ENCODE measurements around the gene EYA2. TPM values are rescaled to one million over a fixed set of nuclear protein-coding genes. Genes with fewer than 3 reads are reported as not detected.

Gene EYA2
- total RNA-seq, 1 donor from 2014 or later, result 9.0 TPM

DNA sequence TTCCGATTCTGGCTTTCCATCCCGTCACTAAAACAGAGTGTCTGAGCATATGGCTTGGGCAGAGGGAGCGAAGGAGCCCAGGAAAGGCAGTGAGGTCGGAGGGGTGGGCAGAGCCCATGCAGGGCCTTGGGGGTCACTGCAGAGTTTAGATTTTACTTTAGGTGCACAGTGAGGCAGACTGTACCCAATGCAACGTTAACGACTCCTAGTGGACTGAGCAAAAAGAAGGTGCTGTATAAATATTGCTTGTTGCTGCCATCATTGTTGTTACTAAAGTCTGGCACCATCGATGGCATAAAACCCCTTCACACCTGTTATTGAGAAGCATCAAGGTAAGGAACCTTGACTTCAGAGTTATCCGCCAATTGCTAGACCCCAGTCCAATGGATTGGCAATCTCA is 119.0 kb downstream of the EYA2 start:
- Mint-ChIP-seq H3K27me3 (ENCODE audit: low read depth) (peaks cover 2% of the 10 kb centered on the region), H3K9me3 (no peaks in the 10 kb centered on the region), H3K4me3 (no peak overlapping the region), H3K27ac (no peak overlapping the region), H3K36me3 (no peaks in the 10 kb centered on the region), H3K4me1 (peaks cover 16% of the 10 kb centered on the region)
- TF ChIP-seq, protein P1, sequence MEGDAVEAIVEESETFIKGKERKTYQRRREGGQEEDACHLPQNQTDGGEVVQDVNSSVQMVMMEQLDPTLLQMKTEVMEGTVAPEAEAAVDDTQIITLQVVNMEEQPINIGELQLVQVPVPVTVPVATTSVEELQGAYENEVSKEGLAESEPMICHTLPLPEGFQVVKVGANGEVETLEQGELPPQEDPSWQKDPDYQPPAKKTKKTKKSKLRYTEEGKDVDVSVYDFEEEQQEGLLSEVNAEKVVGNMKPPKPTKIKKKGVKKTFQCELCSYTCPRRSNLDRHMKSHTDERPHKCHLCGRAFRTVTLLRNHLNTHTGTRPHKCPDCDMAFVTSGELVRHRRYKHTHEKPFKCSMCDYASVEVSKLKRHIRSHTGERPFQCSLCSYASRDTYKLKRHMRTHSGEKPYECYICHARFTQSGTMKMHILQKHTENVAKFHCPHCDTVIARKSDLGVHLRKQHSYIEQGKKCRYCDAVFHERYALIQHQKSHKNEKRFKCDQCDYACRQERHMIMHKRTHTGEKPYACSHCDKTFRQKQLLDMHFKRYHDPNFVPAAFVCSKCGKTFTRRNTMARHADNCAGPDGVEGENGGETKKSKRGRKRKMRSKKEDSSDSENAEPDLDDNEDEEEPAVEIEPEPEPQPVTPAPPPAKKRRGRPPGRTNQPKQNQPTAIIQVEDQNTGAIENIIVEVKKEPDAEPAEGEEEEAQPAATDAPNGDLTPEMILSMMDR (IDR thresholded peaks at IDR 0.05; ENCODE audit: unreplicated experiment), result no peak
- no peak for DNase-seq (ENCODE audit: low spot score in 2 of 2, unreplicated experiment in 2 of 2)

DNA sequence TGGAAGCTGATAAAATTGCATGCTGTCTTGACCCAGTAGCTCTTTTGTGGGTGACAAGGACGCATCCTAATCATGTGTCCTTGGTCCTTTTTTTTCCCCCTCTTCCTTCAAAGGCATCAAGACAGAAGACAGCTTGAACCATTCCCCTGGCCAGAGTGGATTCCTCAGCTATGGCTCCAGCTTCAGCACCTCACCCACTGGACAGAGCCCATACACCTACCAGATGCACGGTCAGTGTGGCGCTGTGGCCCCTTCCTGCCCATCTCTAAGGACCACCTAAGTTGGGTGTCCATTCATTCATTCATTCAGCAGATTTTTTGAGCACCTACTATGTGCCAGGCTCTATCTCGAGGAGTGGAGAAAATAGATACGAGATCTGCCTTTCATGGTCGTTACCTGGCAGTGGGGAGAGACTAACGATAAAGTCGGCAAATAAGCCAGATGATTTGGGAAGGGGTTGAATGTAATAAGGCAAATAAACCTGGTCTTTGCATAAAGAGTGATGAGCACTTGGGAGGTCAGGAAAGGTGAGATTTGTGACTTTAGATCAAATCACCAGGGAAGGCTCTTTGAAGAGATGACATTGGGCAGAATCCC is 121.5 kb downstream of the EYA2 start:
- Mint-ChIP-seq H3K27ac (no peak overlapping the region), H3K36me3 (no peaks in the 10 kb centered on the region), H3K4me3 (no peak overlapping the region), H3K27me3 (ENCODE audit: low read depth) (peaks cover 2% of the 10 kb centered on the region), H3K4me1 (peaks cover 32% of the 10 kb centered on the region), H3K9me3 (no peaks in the 10 kb centered on the region)
- no peak for DNase-seq (ENCODE audit: low spot score in 2 of 2, unreplicated experiment in 2 of 2)
- TF ChIP-seq, protein P1 (IDR thresholded peaks at IDR 0.05; ENCODE audit: unreplicated experiment), result no peak

DNA sequence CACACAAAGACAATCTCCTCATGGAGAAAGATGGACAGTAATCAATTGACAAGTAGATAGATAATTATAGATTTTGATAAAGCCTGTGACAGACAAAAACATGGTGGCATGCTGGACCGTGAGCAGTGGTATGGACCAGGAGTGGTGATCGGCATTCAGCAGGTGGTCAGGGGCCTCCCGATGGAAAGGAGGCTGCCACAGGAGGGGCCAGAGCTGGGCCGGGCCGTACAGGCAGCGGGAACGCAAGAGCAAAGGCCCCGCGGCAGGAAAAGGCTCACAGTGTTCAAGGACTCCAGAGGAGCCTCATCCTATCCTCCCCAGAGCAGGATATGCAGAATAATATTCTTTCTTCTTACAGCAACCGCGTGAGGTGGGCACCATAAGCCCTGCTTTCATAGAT is 123.7 kb downstream of the EYA2 start:
- H3K9me3 Mint-ChIP-seq, result no peaks in the 10 kb centered on the region
- TF ChIP-seq, protein P1 (IDR thresholded peaks at IDR 0.05; ENCODE audit: unreplicated experiment), result no peak
- no peaks in the 10 kb centered on the region for H3K36me3 Mint-ChIP-seq
- no peak overlapping the region for H3K4me3 Mint-ChIP-seq
- peaks cover 32% of the 10 kb centered on the region for H3K4me1 Mint-ChIP-seq
- DNase-seq (ENCODE audit: low spot score in 2 of 2, unreplicated experiment in 2 of 2), result no peak
- H3K27ac Mint-ChIP-seq, result no peak overlapping the region
- peaks cover 2% of the 10 kb centered on the region for H3K27me3 Mint-ChIP-seq (ENCODE audit: low read depth)

DNA sequence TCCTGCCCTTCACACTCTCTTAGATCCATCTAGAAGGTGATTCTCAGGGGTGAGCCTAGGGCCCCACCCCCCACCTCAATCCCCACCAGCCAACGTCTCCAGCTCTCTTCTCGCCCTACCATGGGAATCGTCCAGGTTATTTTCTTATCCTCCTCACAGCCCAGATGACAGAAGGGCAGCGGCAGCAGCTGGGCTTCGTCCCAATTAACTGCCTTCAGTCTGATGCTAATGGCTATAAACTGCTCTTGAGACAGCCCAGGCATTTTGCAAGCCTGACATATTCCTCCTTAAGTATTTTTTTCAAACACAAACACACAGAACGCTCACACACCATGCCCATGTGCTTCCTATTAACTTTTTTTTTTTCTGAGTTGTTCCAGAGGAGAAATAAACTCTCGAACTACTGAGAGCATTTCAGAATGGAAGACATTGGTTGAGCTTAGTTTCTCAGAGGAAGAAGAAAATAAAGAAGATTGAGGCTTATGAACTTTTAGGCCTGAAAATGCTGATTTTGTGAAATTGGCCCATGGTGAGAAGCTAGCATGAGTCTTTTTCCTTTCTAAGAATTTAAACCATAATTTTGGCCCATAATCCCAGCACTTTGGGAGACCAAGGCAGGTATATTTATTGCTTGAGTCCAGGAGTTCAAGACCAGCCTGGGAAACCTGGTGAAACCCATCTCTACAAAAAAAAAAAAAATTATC is 124.6 kb downstream of the EYA2 start:
- no peaks in the 10 kb centered on the region for H3K9me3 Mint-ChIP-seq
- DNase-seq (ENCODE audit: low spot score in 2 of 2, unreplicated experiment in 2 of 2), result peak in 1 of 2 experiments; percentile 54
- TF ChIP-seq, protein P1 (IDR thresholded peaks at IDR 0.05; ENCODE audit: unreplicated experiment), result no peak
- H3K4me3 Mint-ChIP-seq, result no peak overlapping the region
- peak overlapping the region; percentile 79 for H3K27ac Mint-ChIP-seq
- no peaks in the 10 kb centered on the region for H3K36me3 Mint-ChIP-seq
- peaks cover 41% of the 10 kb centered on the region for H3K4me1 Mint-ChIP-seq
- H3K27me3 Mint-ChIP-seq (ENCODE audit: low read depth), result peaks cover 2% of the 10 kb centered on the region

DNA sequence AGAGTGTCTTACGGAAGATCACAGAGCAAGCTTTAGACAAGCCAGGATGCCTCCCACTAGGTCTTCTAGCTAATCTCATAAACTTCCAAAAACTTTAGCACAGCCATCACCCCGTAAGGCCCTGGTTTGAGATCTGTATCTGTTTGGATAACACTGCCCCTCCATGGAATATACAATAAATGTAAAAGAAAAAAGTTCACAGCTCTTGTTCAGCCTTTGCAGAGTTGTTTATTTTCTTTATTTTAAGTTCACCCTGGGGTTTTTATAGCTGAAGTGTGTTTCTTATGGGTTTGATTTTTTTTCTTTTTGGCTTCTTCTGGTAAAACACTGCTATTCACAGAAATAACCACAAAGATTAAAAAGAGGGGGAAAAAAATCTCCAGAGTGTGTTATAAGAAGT is 125.6 kb downstream of the EYA2 start:
- no peak for DNase-seq (ENCODE audit: low spot score in 2 of 2, unreplicated experiment in 2 of 2)
- H3K27ac Mint-ChIP-seq, result peak overlapping the region; percentile 75
- no peak overlapping the region for H3K4me3 Mint-ChIP-seq
- H3K27me3 Mint-ChIP-seq (ENCODE audit: low read depth), result peaks cover 2% of the 10 kb centered on the region
- no peaks in the 10 kb centered on the region for H3K36me3 Mint-ChIP-seq
- H3K9me3 Mint-ChIP-seq, result no peaks in the 10 kb centered on the region
- TF ChIP-seq, protein P1 (IDR thresholded peaks at IDR 0.05; ENCODE audit: unreplicated experiment), result no peak
- peaks cover 50% of the 10 kb centered on the region for H3K4me1 Mint-ChIP-seq
